ENCODE measurements around the gene JUP. TPM values are rescaled to one million over a fixed set of nuclear protein-coding genes. Genes with fewer than 3 reads are reported as not detected.

The JUP gene
- total and polyA plus RNA-seq, 2 of the 13 experiments (the other 11 are each of a cell fraction or from before 2014, with no cell fraction given), result 12.1 to 20.6 TPM

- TF ChIP-seq IRX3 (CRISPR knock-in tag; IDR thresholded peaks at IDR 0.05; ENCODE audit: borderline replicate concordance, low read depth), result no peak
- no peak for TF ChIP-seq ZNF850 (CRISPR knock-in tag; conservative IDR thresholded peaks at IDR 0.05)
- peak; percentile 36; the same call in 1 of the 2 replicates for TF ChIP-seq HIC2 (CRISPR knock-in tag; IDR thresholded peaks at IDR 0.05; ENCODE audit: low read depth)
- TF ChIP-seq ZNF451 (CRISPR knock-in tag; IDR thresholded peaks at IDR 0.05), result no peak
- TF ChIP-seq ZNF546 (CRISPR knock-in tag; conservative IDR thresholded peaks at IDR 0.05), result no peak
- TF ChIP-seq ZFX (CRISPR knock-in tag; IDR thresholded peaks at IDR 0.05; ENCODE audit: low read depth), result no peak
- no peak for TF ChIP-seq ZSCAN31 (CRISPR knock-in tag; IDR thresholded peaks at IDR 0.05; ENCODE audit: low read depth)
- no peak for TF ChIP-seq NR1H2 (CRISPR knock-in tag; IDR thresholded peaks at IDR 0.05; ENCODE audit: borderline replicate concordance, low read depth)
- no peak for TF ChIP-seq ZSCAN22 (CRISPR knock-in tag; IDR thresholded peaks at IDR 0.05)
- TF ChIP-seq NFYB (CRISPR knock-in tag; IDR thresholded peaks at IDR 0.05), result no peak
- peak; percentile 49 for TF ChIP-seq ZNF687 (CRISPR knock-in tag; IDR thresholded peaks at IDR 0.05)
- no peak for TF ChIP-seq HOXA5 (CRISPR knock-in tag; IDR thresholded peaks at IDR 0.05)
- TF ChIP-seq GABPB1 (CRISPR knock-in tag; IDR thresholded peaks at IDR 0.05), result 0 out of 2 replicates have a peak, but pooled peaks have one; percentile 45
- TF ChIP-seq ZNF710 (CRISPR knock-in tag; IDR thresholded peaks at IDR 0.05; ENCODE audit: borderline replicate concordance), result no peak
- TF ChIP-seq IRF1 (CRISPR knock-in tag; IDR thresholded peaks at IDR 0.05; ENCODE audit: low read depth), result no peak
- TF ChIP-seq SKI (IDR thresholded peaks at IDR 0.05; ENCODE audit: partially characterized antibody), result no peak
- TF ChIP-seq AHR (CRISPR knock-in tag; IDR thresholded peaks at IDR 0.05), result no peak
- TF ChIP-seq ZNF547 (CRISPR knock-in tag; IDR thresholded peaks at IDR 0.05), result no peak
- no peak for TF ChIP-seq ZNF614 (CRISPR knock-in tag; IDR thresholded peaks at IDR 0.05; ENCODE audit: borderline replicate concordance)
- TF ChIP-seq FOSL2 (CRISPR knock-in tag; IDR thresholded peaks at IDR 0.05), result 0 out of 2 replicates have a peak, but pooled peaks have one; percentile 4
- TF ChIP-seq RXRA (CRISPR knock-in tag; IDR thresholded peaks at IDR 0.05), result no peak
- TF ChIP-seq ZNF207 (IDR thresholded peaks at IDR 0.05; ENCODE audit: borderline replicate concordance), result no peak
These were observed 46.7 kb downstream of the JUP start (continued) for GRCh38 chr17:41739661-41740352.
